ENCODE data around the gene IPO4. TPM values are rescaled to one million over a fixed set of nuclear protein-coding genes. Genes with fewer than 3 reads are reported as not detected.
"Not testable (repeated sequence)": the region's sequence is repeated elsewhere in the genome, so short reads cannot be mapped to it uniquely, and the experiment has no call there.

IPO4 gene
- total and polyA plus RNA-seq, 2 of the 13 experiments (the other 11 are each of a cell fraction or from before 2014, with no cell fraction given) = 39.0 to 179 TPM

DNA sequence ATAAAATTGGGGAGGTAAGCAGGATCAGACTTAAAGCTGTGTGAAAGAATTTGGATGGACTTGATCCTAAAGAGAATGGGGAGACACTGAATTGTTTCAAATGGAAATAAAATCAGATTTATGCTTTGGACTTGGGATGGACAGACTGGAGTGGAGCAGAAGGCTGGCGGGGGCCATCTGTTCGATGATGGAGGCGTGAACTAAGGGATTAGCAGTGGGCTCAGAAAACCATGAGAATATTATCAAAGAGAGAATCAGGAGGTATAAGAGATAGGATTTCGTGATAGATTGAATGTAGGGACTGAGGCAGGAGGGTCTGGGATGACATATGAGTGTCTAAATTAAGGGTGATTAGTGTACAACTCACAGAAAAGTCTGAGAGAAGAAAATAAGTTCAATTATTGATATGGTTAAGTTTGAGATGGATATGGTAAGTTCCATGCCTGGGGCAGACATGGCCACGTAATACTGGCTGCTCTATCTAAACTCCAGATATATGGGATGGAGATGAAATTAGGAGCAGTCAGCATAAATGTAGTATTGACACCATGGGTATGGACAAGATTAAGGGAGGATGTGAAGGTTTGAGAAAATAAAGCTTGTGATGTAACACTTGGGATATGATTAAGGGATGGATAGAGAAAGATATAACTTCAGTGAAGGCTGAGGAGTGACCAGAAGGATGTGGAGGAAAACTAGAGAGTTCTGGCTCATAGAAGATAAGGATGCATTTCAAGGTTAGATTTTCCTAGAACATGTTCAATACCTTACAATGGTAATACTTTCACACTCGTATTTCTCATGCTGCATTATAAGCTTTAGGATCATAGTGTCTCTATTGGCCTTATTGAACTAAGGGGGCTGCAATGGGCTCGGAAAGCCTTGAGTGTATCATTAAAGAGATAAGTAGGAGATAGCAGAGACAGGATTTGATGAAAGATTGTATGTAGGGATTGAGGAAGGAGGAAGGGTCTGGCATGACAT is 15.8 kb upstream of the IPO4 start (continued):
- TF ChIP-seq, protein P1, sequence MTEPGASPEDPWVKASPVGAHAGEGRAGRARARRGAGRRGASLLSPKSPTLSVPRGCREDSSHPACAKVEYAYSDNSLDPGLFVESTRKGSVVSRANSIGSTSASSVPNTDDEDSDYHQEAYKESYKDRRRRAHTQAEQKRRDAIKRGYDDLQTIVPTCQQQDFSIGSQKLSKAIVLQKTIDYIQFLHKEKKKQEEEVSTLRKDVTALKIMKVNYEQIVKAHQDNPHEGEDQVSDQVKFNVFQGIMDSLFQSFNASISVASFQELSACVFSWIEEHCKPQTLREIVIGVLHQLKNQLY (CRISPR knock-in tag; IDR thresholded peaks at IDR 0.05) = no peak

DNA sequence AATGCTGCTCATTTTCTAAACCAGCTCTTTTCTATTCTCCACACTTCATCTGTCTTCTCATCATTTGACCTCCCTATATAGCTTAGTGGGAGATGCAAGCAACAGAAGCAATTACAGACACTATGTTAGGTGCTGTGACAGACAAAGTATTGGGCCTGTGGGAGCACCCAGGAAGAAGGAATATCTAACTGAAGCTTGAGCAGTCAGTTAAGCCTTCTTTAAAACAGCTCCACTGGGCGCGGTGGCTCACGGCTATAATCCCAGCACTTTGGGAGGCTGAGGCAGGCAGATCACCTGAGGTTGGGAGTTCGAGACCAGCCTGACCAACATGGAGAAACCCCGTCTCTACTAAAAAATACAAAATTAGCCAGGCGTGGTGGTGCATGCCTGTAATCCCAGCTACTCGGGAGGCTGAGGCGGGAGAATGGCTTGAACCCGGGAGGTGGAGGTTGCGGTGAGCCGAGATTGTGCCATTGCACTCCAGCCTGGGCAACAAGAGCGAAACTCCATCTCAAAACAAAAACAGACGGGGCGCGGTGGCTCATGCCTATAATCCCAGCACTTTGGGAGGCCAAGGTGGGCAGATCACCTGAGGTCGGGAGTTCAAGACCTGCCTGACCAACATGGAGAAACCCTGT is 14.8 kb upstream of the IPO4 start:
- DNase-seq (ENCODE audit: low spot score); H4K20me1 ChIP-seq (ENCODE audit: insufficient read depth, low read length); H3K27ac ChIP-seq (ENCODE audit: extremely low read length, insufficient read depth, low read length); CTCF ChIA-PET (ENCODE audit: low intra/inter-chr PET ratio, low total read pairs); H3K79me2 ChIP-seq (ENCODE audit: insufficient read depth, low read length); intact Hi-C loops (cut with micrococcal nuclease; ENCODE audit: unreplicated experiment); in situ Hi-C loops (cut with HindIII; ENCODE audit: extremely low pct_ligation_motif_present, low pct_unique_long_range_greater_than_20kb); H3K4me2 ChIP-seq (ENCODE audit: low read depth, low read length); BruUV-seq (replicated peaks); H3K9me3 ChIP-seq (ENCODE audit: low read length); FAIRE-seq; H3K4me1 ChIP-seq (ENCODE audit: insufficient read depth, low read length); ATAC-seq; H2AFZ ChIP-seq (ENCODE audit: low read length); H3K9ac ChIP-seq (ENCODE audit: insufficient read depth, low read depth, low read length); H3K27me3 ChIP-seq (ENCODE audit: control insufficient read depth in 1 of 2, insufficient read depth in 2 of 2, low read length in 2 of 2); H3K4me3 ChIP-seq (replicated peaks in 1 of 3; ENCODE audit: insufficient read depth in 1 of 3, low read depth in 2 of 3, low read length in 3 of 3): not testable (repeated sequence)
- WGBS (ENCODE audit: low lambda C conversion rate) = 98% methylated on average over 16 of the region's 16 CpGs
- peaks cover 29 to 36% of the 10 kb centered on the region in 2 experiments; a peak in 4 of 5 replicates for H3K36me3 ChIP-seq (replicated peaks in 1 of 2; ENCODE audit: control insufficient read depth in 1 of 2, insufficient read depth in 2 of 2, low read length in 2 of 2)
- POLR2A ChIA-PET = interaction anchor here (0.7 to 2.9 kb wide), 10 partner anchors 8 to 277 kb away, joined by 3 to 23 read pairs (median 4); partner anchors contain the start of genes CHMP4A, DCAF11, EMC9 and IPO4
- TF ChIP-seq ZNF737 (CRISPR knock-in tag; IDR thresholded peaks at IDR 0.05; ENCODE audit: borderline replicate concordance) = 0 out of 2 replicates have a peak, but pooled peaks have one; percentile 45
- TF ChIP-seq, protein P2, sequence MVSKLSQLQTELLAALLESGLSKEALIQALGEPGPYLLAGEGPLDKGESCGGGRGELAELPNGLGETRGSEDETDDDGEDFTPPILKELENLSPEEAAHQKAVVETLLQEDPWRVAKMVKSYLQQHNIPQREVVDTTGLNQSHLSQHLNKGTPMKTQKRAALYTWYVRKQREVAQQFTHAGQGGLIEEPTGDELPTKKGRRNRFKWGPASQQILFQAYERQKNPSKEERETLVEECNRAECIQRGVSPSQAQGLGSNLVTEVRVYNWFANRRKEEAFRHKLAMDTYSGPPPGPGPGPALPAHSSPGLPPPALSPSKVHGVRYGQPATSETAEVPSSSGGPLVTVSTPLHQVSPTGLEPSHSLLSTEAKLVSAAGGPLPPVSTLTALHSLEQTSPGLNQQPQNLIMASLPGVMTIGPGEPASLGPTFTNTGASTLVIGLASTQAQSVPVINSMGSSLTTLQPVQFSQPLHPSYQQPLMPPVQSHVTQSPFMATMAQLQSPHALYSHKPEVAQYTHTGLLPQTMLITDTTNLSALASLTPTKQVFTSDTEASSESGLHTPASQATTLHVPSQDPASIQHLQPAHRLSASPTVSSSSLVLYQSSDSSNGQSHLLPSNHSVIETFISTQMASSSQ (IDR thresholded peaks at IDR 0.05; ENCODE audit: low read depth) = not testable (repeated sequence)
- TF ChIP-seq, protein P2 (CRISPR knock-in tag; IDR thresholded peaks at IDR 0.05; ENCODE audit: borderline replicate concordance) = 0 out of 2 replicates have a peak, but pooled peaks have one; percentile 19
- TF ChIP-seq ZNF326 (CRISPR knock-in tag; IDR thresholded peaks at IDR 0.05; ENCODE audit: borderline replicate concordance) = 0 out of 2 replicates have a peak, but pooled peaks have one; percentile 27
- TF ChIP-seq, protein P3, sequence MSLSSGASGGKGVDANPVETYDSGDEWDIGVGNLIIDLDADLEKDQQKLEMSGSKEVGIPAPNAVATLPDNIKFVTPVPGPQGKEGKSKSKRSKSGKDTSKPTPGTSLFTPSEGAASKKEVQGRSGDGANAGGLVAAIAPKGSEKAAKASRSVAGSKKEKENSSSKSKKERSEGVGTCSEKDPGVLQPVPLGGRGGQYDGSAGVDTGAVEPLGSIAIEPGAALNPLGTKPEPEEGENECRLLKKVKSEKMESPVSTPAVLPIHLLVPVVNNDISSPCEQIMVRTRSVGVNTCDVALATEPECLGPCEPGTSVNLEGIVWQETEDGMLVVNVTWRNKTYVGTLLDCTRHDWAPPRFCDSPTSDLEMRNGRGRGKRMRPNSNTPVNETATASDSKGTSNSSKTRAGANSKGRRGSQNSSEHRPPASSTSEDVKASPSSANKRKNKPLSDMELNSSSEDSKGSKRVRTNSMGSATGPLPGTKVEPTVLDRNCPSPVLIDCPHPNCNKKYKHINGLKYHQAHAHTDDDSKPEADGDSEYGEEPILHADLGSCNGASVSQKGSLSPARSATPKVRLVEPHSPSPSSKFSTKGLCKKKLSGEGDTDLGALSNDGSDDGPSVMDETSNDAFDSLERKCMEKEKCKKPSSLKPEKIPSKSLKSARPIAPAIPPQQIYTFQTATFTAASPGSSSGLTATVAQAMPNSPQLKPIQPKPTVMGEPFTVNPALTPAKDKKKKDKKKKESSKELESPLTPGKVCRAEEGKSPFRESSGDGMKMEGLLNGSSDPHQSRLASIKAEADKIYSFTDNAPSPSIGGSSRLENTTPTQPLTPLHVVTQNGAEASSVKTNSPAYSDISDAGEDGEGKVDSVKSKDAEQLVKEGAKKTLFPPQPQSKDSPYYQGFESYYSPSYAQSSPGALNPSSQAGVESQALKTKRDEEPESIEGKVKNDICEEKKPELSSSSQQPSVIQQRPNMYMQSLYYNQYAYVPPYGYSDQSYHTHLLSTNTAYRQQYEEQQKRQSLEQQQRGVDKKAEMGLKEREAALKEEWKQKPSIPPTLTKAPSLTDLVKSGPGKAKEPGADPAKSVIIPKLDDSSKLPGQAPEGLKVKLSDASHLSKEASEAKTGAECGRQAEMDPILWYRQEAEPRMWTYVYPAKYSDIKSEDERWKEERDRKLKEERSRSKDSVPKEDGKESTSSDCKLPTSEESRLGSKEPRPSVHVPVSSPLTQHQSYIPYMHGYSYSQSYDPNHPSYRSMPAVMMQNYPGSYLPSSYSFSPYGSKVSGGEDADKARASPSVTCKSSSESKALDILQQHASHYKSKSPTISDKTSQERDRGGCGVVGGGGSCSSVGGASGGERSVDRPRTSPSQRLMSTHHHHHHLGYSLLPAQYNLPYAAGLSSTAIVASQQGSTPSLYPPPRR (CRISPR knock-in tag; IDR thresholded peaks at IDR 0.05; ENCODE audit: borderline replicate concordance) = 0 out of 2 replicates have a peak, but pooled peaks have one; percentile 55
- TF ChIP-seq, protein P4, sequence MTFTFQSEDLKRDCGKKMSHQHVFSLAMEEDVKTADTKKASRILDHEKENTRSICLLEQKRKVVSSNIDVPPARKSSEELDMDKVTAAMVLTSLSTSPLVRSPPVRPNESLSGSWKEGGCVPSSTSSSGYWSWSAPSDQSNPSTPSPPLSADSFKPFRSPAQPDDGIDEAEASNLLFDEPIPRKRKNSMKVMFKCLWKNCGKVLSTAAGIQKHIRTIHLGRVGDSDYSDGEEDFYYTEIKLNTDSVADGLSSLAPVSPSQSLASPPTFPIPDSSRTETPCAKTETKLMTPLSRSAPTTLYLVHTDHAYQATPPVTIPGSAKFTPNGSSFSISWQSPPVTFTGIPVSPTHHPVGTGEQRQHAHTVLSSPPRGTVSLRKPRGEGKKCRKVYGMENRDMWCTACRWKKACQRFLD (CRISPR knock-in tag; IDR thresholded peaks at IDR 0.05; ENCODE audit: borderline replicate concordance) = peak; percentile 61; the same call in 1 of the 2 replicates

Data from HepG2 (cell line).